ENCODE data around the gene CALHM5.
A peak's percentile ranks its signal among the peaks of the same experiment; 100 is the strongest.

CALHM5 gene

DNA sequence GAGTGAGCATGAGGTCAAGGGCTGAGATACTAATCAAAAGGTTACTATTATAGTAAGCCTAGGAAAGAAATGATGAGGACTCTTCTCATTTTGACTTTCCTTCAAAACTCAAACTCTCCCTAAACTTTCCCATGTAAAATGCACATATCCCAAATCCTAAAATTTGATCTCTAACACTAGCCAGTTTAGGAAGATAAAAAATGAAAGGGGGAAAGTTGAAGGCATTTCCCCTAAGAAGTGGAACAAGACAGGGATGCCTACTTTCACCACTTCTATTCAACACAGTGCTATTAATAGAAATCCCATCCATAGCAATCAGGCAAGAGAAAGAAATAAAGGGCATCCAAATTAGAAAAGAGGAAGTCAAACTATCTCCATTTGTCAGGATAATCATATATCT, 2.9 kb upstream of the CALHM5 start:
- DNase-seq (ENCODE audit: low read depth) = no peak

DNA sequence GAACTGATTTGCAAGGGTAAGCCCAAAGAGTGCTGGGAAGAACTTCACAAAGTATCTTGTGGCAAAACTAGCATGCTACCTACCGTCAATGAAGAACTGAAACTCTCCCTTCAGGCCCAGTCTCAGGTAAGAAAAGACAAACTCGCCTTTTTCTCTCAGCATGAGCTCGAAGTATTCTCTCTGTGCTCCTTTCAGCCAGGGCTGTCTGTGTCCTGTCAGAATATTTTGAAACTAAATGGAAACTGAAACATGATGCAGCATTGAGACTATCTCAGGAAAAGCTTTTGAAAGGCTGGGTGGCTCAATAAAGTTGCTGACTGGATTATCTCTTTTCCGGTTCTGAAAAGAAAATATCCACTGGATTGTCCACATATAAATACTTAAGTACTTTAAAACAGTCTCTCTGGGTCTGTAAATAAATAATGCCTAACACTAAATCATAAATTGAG, 696 bp downstream of the CALHM5 start:
- no peak for DNase-seq (ENCODE audit: low read depth)

DNA sequence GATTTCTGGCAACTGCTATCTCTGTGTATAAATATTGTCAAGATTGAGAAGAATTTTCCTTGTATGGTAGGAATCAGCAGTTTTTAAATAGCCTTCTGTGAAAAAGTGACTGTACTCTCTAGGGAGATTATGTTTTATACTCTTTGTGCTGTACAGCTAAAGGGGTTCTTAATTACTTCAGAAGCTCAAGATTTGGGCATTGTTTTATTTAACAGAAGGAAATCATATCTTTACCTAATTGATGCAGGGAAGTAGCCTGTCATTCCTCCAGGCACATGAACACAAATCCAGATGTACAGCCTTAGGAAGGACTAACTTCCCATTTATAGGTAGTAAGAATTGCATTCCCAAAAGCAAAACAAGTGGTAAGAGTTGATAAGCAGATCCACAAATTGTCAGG, 1.3 kb downstream of the CALHM5 start:
- no peak for DNase-seq (ENCODE audit: low read depth)

DNA sequence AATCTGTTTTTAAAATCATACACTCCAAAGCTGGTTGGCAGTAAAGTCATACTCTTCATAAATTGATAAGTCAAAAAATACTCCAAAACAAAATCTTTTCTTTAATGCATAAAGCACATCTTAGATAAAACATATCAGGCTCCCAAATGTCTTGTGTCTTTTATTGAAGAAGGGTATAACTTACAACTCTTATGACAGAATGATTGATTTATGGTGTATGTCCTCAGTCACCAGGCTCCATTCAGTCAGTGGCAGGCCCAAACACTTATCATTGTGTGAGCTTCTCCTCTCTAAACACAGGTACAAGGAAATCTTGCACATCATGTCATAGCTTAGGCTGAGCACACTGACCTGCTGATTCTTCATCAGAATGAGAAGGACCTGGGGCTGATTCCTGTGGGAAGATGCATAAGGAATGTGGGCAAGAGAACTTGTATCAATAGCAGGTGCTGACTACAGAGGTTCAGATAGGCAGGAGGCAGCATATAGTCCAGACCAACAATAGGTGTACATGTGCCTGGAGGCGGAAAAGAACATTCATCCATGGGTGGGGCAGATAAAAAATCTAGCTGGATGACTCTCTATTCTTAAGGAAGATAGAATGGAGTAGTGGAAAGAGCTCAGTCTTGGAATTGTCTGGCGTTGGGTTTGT, 1.9 kb downstream of the CALHM5 start:
- no peak for DNase-seq (ENCODE audit: low read depth)

DNA sequence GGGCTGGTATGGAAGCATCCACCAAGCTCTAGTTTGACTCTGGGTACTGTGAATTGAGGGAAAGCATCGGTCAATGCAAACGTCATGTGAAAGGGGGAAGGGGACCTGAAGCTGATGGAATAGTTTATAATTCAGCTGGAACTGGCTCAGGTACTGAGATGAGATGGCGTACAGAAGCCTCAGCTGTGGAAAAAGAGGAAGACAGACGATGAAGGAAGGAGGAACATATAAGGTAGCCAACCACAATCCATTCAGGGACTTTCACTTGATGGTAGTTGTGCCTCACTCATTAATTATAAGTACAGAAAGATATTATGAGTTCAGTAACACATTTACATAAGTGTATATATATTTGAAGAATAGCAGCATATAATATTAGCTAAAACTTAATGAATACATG, 2.7 kb downstream of the CALHM5 start:
- no peak for DNase-seq (ENCODE audit: low read depth)

DNA sequence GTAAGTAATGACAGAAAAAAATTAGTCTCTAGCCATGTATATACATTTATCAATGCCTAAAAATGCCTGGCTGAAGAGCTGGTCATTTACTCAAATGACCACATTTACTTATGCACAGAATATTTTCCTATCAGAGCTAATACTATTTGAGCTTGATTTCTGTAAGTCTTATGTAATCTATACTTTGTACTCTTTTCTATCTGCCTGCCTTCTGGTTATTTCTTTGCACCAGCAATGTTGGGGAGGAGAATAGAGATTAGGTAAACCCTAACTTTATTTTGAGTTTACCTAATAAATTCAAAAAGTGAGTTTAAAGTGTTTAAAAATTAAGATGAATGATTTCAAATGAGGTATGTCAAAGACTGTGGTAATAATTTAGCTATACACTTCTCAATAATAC, 3.7 kb downstream of the CALHM5 start:
- no peak for DNase-seq (ENCODE audit: low read depth)

DNA sequence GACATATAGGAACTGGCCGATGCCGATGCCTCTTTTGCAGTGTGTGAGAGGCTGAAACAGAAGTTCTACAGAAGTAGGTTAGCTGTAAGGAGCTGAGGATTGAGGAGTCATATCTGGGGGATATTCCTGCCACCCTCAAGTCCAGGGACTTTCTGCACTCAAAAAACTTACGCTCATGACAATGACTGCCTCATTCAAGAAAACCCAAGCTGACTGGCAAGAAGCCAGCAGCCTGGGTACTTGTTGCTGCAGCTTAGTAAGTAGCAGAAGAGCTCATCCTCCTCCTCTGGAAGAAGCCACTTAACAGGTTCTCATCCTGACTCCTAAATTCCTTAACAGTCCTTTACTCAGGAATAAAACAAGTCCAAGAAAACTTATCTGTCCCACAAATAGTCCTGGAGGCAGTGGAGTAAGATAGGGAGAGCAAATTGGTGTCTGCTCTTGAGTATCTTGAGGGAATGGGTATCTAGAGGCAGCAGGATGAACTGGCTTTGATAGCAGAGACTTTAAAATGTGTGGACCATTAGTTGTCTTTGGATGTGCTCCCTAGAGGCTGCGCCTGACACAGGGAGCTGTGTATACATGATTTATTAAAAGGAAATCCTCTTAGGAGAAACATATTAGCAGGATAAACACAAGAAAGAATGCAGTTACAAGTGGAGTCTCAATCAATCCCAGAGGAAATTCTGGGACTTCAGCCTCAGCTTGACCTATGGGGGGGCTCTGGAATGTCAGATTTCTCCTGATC, 7.4 kb downstream of the CALHM5 start:
- no peak for DNase-seq (ENCODE audit: low read depth)

DNA sequence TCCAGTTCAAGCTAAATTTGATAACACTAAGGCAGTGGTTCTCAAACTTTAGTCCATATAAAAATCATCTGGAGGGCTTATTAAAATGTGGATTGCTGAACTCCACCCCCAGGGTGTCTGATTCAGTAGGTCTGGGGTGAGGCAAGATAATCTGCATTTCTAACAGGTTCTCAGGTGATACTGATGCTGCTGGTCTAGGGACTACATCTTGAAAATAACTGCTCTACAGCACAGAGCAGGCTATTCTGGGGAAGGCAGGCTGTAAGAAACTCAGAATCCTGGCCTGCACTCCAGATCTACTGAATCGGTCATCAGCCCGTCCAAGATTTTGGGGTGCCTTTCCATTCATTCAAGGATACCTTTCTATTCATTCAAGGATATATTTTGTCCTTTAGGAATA, 11.5 kb downstream of the CALHM5 start:
- no peak for DNase-seq (ENCODE audit: low read depth)

DNA sequence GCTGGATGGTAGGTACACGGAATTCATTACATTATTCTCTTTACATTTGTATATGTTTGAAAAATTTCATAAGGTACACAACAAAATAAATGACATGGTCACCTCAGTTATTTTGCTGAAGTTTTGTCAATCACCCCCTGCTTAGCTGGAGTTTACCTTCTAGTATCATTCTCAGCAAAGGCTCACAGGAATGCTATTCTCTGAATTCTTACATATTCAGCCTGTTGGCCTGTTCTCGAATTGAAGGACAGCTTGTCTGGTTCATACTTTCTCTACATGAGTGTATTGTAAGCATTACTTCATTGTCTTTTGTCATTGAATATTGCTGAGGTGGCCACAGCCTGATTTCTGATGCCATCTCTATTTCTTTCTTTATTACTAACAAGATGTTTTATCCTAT, 12.8 kb downstream of the CALHM5 start:
- no peak for DNase-seq (ENCODE audit: low read depth)

DNA sequence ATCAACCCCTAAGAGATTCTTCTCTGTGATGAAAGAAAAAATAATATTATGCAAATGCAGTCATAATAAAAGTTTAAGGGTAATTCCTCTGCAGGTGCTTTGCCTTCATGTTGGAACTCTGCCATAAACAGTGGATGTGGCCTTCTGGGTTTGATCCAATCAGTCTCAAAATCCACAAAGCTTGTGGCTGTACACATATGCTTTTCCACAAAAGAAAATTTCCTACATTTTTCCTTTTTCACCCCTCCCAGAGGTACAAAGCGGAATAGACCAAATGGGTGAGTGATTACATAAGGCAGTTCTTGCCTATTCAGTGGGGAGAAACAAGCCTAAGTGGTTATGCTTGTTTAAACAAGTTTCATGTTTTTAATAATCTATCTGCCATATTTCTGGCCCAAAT, 16.7 kb downstream of the CALHM5 start:
- DNase-seq (ENCODE audit: low read depth) = no peak

DNA sequence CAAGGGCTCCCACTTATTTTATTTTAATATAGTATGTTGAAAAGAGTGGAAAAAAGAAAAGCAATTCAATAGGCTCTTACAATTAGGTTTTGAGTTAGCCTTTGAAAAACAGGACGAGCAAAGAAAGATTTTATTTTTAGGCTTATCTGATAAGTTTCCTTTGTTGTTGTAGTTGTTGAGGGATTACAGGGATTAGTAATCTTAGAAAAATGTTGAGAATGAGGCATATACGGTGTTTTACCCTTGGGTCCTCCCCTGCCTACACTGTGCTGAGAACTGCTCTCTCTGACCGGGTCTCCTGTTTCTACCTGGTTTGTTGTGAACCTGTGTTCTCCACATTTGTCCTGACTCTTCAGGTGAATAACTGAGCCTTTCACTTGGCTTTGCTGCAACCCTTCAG, 17.3 kb downstream of the CALHM5 start:
- no peak for DNase-seq (ENCODE audit: low read depth)

DNA sequence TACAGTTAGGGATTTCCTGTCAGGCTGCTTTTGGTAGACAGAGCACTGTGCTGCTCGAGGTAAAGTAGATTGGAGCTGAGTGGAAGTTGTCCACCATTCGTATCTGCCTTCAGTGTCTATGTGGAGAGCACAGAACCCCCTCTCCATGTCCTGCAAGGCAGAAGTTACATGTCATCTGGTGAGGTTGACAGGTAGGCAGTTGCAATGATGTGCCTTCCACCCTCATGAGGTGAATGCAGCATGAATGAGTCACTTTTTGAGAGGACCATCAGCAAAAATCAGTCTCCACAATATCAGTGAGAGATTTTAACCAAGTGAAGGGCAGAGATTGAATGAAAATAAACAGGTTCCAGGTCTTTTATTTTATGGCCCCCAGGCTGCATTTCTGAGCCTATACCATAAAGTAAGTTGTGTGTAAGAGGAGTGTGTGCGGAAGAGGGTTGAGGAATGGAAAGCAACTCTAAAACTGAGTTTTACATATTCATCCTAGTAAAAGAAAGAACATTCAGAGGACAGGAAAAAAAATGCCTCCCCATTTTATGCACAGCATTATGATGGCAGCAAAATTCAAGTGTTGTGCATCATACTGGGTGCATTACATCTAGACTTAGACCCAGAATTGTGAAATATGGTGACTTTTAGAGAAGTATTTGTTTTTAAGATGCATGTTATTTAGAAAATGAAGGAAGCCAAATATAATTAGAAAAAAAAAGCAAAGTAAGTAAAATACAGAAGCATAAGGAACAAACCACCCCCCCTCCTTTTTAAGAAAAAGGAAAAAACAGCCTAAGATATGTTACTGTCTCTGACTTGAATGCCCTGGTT, 18.2 kb downstream of the CALHM5 start:
- DNase-seq (ENCODE audit: low read depth) = no peak

DNA sequence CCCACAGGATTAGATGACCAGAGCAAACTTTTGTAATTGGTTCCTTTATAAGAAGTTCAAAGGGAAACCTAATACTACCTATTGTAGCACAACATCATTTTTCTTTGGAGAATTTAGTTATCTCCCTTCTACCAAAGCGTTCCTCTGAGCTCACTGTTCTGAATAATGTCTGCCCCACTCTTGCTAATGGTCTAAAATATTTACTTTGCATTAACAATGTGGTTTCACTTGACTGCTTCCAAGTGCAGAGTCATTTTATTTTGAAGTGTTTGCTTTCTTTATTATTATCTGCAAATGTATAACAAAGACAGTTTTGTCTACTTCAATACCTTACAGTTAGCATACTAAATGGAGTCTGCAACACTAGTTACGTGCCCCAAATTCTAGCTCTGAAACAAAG, 19.0 kb downstream of the CALHM5 start:
- no peak for DNase-seq (ENCODE audit: low read depth)

DNA sequence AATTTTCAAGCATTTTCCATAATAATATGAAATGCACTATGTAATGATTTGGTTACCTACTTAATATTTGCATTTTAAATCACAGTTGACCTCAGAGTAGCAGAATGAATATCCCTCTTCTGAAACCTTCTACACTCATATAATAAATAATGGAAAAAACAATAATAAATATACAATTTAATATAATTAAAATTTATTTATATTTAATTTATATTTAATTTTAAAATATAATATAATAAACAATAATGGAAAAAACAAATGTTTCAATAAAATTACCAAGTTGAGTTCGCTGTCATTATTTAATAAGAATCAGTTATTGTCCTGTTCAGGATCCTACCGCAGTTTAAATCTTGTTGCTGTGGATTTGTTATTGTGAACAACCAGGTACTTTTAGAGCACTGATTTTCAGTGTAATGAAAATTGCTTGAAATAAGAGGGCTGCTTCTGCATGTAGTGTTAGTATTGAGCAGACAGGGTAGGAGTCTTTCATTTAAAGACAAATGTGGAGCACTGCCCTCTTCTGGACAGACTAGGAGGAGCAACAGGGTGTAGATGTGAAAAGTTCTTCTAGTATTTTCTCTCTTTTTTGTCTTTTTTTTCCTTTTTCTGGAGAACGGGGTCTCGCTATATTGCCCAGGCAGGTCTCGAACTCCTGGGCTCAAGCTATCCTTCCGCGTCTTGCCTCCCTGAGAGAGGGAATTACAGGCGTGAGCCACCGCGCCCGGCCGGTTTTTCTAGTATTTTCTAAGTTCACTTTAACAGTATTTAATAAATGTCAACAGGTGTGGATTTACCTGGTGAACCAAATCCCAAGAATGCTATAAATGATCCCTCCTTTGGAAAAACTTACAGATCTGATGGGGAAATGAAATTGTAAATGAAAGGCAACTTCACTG, 20.5 kb downstream of the CALHM5 start:
- DNase-seq (ENCODE audit: low read depth) = peak; percentile 56

DNA sequence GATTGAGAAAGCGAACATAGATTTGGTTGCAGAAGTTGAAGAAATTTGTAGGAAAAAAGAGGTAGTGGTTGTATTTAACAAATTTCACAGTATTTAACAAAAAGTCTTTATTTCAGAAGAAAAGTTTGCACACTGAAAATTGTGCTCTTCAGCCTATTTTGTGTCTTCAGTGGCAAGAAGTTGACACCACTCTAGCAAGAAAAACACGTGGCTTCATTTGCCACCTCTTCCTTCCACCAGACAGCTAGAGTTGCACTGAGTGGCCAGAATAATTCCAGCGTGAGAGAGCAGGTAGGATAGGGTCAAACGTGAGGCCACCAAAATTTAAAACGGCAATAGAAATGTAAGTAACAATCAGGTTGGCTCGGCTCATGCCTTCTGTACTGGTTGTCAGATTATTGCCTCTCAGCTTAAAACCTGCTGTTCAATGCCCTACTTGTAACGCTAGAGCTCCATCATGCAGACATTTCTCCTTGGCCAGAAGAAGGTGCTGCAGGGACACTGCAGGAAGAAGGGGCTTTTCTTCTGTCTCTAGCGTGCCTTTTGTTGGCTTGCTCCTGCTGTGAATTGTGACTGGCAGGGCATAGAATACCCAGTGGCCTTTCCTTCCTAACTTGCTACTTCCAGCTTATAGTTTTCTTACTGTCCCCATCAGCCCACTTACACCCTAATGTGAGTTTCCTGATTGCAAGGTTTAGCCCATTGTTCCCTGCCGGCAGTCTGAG, 22.0 kb downstream of the CALHM5 start:
- DNase-seq (ENCODE audit: low read depth) = no peak

DNA sequence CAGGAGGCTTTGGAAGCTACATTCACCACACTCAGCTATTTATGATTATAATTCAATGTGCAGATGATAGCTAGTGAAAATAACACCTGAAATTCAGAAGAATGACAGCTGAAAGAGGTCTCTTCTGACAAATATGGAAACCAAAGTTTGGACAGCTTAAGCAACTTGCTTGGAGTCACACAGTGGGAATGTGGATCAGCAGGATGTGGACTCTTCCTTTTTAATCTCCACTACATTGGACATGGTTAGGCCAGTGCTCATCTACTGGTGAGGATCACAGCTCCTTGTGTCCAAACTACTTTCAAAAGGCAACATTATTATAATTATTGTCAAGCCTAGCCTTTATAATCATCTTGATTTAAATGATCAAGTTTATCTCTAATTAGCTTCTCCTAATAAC, 23.7 kb downstream of the CALHM5 start:
- DNase-seq (ENCODE audit: low read depth) = no peak

DNA sequence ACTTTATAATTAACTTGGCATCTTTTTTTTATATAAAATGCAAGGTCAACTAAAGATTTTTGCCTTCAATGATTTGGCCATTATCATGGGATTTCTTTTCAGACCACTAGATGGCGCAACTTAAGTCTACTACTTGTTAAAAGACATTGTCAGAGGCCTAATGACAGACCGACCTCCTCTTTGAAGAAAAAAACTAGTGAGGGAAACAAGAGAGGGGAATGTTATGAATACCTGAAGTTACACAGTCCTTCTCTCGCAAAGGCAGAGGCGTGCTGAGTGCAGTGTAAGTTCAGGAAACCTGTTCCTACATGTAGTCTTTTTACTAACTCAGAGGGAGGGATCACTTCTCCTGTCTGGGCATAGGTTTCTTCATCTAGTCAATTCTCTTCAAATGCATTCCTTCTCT, 24.8 kb downstream of the CALHM5 start:
- peak; percentile 56 for DNase-seq (ENCODE audit: low read depth)

DNA sequence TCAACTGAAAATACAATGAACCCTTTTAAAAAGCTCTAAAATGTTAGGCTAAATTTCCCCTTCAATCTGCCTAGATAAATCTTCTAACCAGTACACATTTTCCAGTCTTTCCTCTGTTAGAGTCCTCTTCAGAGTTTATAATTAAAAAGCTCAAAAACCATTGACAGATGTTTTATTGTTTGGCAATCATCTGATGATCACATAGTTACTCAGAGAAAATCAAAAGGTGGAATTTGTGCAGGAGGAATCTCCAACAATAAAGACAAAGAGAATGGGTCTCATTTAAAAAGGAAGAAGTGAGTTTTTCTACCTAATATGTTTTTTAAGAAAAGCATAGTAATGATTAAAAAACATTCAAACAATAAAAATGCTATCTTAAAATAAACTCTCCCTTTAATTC, 31.0 kb downstream of the CALHM5 start:
- DNase-seq (ENCODE audit: low read depth) = no peak

DNA sequence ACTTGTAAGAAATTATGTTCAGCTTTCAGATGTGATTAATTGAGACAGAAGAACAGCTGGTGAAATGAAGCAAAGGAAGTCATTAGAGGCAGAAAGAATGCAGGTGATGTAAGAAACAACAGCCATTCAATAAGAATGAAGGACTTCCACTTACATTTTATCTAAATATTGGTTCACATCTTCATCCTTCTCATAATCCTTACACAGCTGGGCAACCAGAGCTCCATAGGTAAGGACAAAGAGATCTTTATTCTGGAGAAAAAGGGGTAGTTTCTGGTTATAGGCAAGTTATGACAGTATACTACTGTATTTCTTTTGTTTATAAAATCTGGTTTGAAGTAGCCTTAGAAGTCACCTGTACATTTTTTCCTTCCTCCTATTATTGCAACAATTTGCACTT, 31.7 kb downstream of the CALHM5 start:
- no peak for DNase-seq (ENCODE audit: low read depth)

DNA sequence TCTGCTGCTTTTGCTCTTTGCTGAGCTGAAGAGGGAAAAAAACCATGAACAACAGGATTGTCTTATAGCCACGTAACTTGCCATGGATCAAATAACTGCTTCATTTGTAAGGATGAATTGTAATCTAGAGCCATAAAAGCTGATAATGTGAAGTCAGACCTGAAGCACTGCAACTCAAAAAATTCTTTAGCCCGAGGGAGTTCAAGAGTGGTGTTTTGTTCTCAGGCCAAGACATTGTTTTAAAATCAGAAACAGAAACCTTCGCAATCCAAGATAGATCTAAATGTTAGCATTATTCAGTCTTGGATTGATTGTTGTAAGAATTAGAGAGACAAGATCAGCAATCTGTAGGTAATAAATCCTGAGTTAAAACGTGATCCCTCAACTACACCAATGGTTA, 34.2 kb downstream of the CALHM5 start, which contains the start of gene TRAPPC3L:
Gene TRAPPC3L (minus strand): TSS at position 34 of the 400 bp plus-strand sequence. CDS start 170 bp downstream, outside the sequence.
- DNase-seq (ENCODE audit: low read depth) = peak; percentile 19

DNA sequence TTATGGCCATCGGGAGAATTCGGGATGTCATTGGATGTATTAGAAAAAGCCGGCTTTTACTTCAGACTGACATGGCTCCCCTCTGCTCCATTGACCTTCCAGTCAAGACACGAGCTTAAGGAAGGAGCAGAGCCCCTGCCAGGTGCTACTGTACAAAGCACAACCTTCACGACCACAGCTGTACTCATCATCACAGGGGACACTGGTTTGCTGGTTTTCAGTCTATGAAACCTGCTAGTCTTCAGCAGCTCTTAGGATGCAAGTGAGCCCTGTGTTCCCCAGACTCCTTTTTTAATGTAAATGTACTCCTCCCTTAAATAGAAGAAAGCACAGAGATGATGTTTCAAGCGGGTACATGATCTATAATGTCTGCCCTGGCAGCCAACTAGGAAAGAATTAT, 35.9 kb downstream of the CALHM5 start:
- no peak for DNase-seq (ENCODE audit: low read depth)

Data from fibroblast of gingiva (primary cell).